GM18909 (cell line): Measurements from ENCODE around the gene BRMS1L.
A peak's percentile ranks its signal among the peaks of the same experiment; 100 is the strongest.
"Not testable (repeated sequence)": the region's sequence is repeated elsewhere in the genome, so short reads cannot be mapped to it uniquely, and the experiment has no call there.

Experiments used
- ATAC-seq: cut with Tn5 transposase; IDR thresholded peaks from one replicate; pipeline ENCODE4 v1.9.1; 2021; ENCODE audit warnings: mild to moderate bottlenecking; ENCODE audit not compliant: unreplicated experiment, poor library complexity

Gene BRMS1L

GRCh38 chr14:35826218-35826951, at the start of gene BRMS1L:
BRMS1L (plus strand) TSS chr14:35826338; CDS start chr14:35826517, 179 bp downstream.
- ATAC-seq = peak; percentile 98

GRCh38 chr14:35776823-35777222, 49.3 kb upstream of the BRMS1L start:
- no peak for ATAC-seq

- ATAC-seq = not testable (repeated sequence)
Measured at GRCh38 chr14:35777550-35777949, 48.6 kb upstream of the BRMS1L start.

GRCh38 chr14:35779368-35779767, 46.8 kb upstream of the BRMS1L start:
- no peak for ATAC-seq

GRCh38 chr14:35783699-35784098, 42.4 kb upstream of the BRMS1L start:
- ATAC-seq = no peak

GRCh38 chr14:35786856-35787255, 39.3 kb upstream of the BRMS1L start:
- ATAC-seq = no peak

- no peak for ATAC-seq
Measured at GRCh38 chr14:35789651-35790050, 36.5 kb upstream of the BRMS1L start.

- ATAC-seq = no peak
Measured at GRCh38 chr14:35797796-35798195, 28.3 kb upstream of the BRMS1L start.

- no peak for ATAC-seq
Measured at GRCh38 chr14:35806006-35806907, 19.9 kb upstream of the BRMS1L start.

- ATAC-seq = no peak
Measured at GRCh38 chr14:35807131-35807961, 18.8 kb upstream of the BRMS1L start.

GRCh38 chr14:35808076-35808637, 18.0 kb upstream of the BRMS1L start:
- no peak for ATAC-seq

GRCh38 chr14:35808638-35809563, 17.2 kb upstream of the BRMS1L start, which contains the start of gene RALGAPA1:
RALGAPA1 (minus strand) TSS chr14:35809295; CDS start chr14:35808835, 460 bp downstream.
- peak; percentile 98 for ATAC-seq

GRCh38 chr14:35809597-35809996, 16.5 kb upstream of the BRMS1L start:
- no peak for ATAC-seq

GRCh38 chr14:35810963-35811362, 15.2 kb upstream of the BRMS1L start:
- no peak for ATAC-seq

GRCh38 chr14:35814371-35815005, 11.7 kb upstream of the BRMS1L start:
- ATAC-seq = peak; percentile 84

GRCh38 chr14:35818346-35819115, 7.6 kb upstream of the BRMS1L start:
- no peak for ATAC-seq

GRCh38 chr14:35819591-35820540, 6.3 kb upstream of the BRMS1L start:
- no peak for ATAC-seq
